Right atrium auricular region (tissue), 2 donors: Measurements from ENCODE around the gene C16orf86. TPM values are rescaled to one million over a fixed set of nuclear protein-coding genes. Genes with fewer than 3 reads are reported as not detected.
"Not testable (repeated sequence)": the region's sequence is repeated elsewhere in the genome, so short reads cannot be mapped to it uniquely, and the experiment has no call there.

Experiments
- DNase-seq: peaks from one replicate; pipeline ENCODE4 v3.0.0-alpha.2; 2019; ENCODE audit warnings: low spot score
- H3K27ac ChIP-seq, 2 donors: fragments of 200-600 bp; sonication (generic); 1 replicate in 1 of 2; 2 replicates in 1 of 2; pipeline ENCODE4 v1.5.1; 2016 to 2019
- H3K27me3 ChIP-seq, 2 donors: fragments of 200-600 bp; sonication (generic); one replicate each; pipeline versions ENCODE4 v1.5.1 to v1.6.0; 2017 to 2019
- H3K36me3 ChIP-seq: fragments of 200-600 bp; sonication (generic); one replicate; pipeline ENCODE4 v1.5.1; 2016
- H3K4me1 ChIP-seq, 2 donors: fragments of 200-600 bp; sonication (generic); one replicate each; pipeline versions ENCODE4 v1.5.1 to v1.6.0; 2017 to 2019
- H3K4me3 ChIP-seq, 2 donors: fragments of 200-600 bp; sonication (generic); 1 replicate in 1 of 2; 2 replicates in 1 of 2; pipeline ENCODE4 v1.5.1; 2017 to 2019; ENCODE audit warnings: mild to moderate bottlenecking in 1 of 2, moderate library complexity in 1 of 2
- H3K9me3 ChIP-seq, 2 donors: fragments of 200-600 bp; sonication (generic); one replicate each; pipeline ENCODE4 v1.5.1; 2019
- CTCF ChIP-seq, 2 donors: fragments of 200-600 bp; sonication (generic); IDR thresholded peaks; one replicate each; pipeline ENCODE4 v1.5.1; 2019; ENCODE audit warnings: antibody characterized with exemption in 2 of 2
- total RNA-seq, 2 donors: library from RNA; depleted of rRNA; stranded (reverse); fragments of >200 nt; gene quantifications; one replicate each; pipeline ENCODE4 v1.1.0, GENCODE V29; 2016

The C16orf86 gene
- total RNA-seq, 2 donors from 2014 or later: 3.6 to 7.7 TPM

GRCh38 chr16:67679935-67680897, 13.6 kb downstream of the C16orf86 start:
- Histone ChIP-seq H3K27ac (no peak overlapping the region), H3K9me3 (no peaks in the 10 kb centered on the region), H3K36me3 (peaks cover 4% of the 10 kb centered on the region), H3K4me1 (peaks cover 0 to 1% of the 10 kb centered on the region in 2 donors), H3K27me3 (no peaks in the 10 kb centered on the region), H3K4me3 (no peak overlapping the region)
- no peak for DNase-seq
- TF ChIP-seq CTCF (IDR thresholded peaks at IDR 0.05): no peak

DNA sequence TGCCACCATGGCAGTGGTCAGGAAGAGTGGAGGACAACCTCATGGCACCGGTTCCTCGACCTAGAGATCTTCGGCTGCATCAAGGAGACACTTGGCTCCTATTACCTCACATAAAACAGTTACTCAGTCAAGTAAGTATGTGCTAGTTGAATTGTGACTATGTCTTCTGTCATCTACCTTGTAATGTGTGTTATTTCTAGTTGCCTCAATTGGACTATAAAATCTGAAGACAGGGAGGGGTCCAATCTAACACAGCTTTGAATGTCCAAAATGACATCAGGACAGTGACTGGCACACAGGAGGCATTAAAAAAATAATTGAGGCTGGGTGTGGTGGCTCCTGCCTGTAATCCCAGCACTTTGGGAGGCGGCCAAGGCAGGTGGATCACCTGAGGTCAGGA, 17.2 kb downstream of the C16orf86 start:
- Histone ChIP-seq H3K27me3 (no peaks in the 10 kb centered on the region), H3K9me3 (no peaks in the 10 kb centered on the region), H3K36me3 (peaks cover 4% of the 10 kb centered on the region), H3K27ac (no peak overlapping the region), H3K4me3 (no peak overlapping the region), H3K4me1 (peaks cover 0 to 7% of the 10 kb centered on the region in 2 donors)
- no peak for TF ChIP-seq CTCF (IDR thresholded peaks at IDR 0.05)
- no peak for DNase-seq

- peaks cover 0 to 7% of the 10 kb centered on the region in 2 donors for H3K4me1 ChIP-seq
- H3K4me3 ChIP-seq: no peak overlapping the region
- no peak for TF ChIP-seq CTCF (IDR thresholded peaks at IDR 0.05)
- no peak for DNase-seq
- H3K27ac ChIP-seq: peak overlapping the region; percentile 12 to 25
- no peaks in the 10 kb centered on the region for H3K9me3 ChIP-seq
- peaks cover 4% of the 10 kb centered on the region for H3K36me3 ChIP-seq
- H3K27me3 ChIP-seq: no peaks in the 10 kb centered on the region
Measured at GRCh38 chr16:67685388-67686112, 18.9 kb downstream of the C16orf86 start.

GRCh38 chr16:67693517-67694285, 27.1 kb downstream of the C16orf86 start:
- not testable (repeated sequence) for H3K27ac ChIP-seq, H3K4me3 ChIP-seq, H3K27me3 ChIP-seq, H3K9me3 ChIP-seq, DNase-seq, H3K4me1 ChIP-seq, H3K36me3 ChIP-seq

- H3K4me1 ChIP-seq: no peaks in the 10 kb centered on the region
- no peaks in the 10 kb centered on the region for H3K9me3 ChIP-seq
- no peak overlapping the region for H3K27ac ChIP-seq
- no peak for DNase-seq
- H3K36me3 ChIP-seq: no peaks in the 10 kb centered on the region
- no peak for TF ChIP-seq CTCF (IDR thresholded peaks at IDR 0.05)
- H3K27me3 ChIP-seq: no peaks in the 10 kb centered on the region
- no peak overlapping the region for H3K4me3 ChIP-seq
Measured at GRCh38 chr16:67694611-67695010, 28.0 kb downstream of the C16orf86 start.
